ENCODE results near the gene PRKCI. TPM values are rescaled to one million over a fixed set of nuclear protein-coding genes. Genes with fewer than 3 reads are reported as not detected.

The PRKCI gene
- total and polyA plus RNA-seq, 9 of the 15 experiments (the other 6 are each of a cell fraction or from before 2014, with no cell fraction given), result 10.5 to 43.2 (median 31.4) TPM

- TF ChIP-seq, protein P1, sequence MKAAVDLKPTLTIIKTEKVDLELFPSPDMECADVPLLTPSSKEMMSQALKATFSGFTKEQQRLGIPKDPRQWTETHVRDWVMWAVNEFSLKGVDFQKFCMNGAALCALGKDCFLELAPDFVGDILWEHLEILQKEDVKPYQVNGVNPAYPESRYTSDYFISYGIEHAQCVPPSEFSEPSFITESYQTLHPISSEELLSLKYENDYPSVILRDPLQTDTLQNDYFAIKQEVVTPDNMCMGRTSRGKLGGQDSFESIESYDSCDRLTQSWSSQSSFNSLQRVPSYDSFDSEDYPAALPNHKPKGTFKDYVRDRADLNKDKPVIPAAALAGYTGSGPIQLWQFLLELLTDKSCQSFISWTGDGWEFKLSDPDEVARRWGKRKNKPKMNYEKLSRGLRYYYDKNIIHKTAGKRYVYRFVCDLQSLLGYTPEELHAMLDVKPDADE (conservative IDR thresholded peaks at IDR 0.05; ENCODE audit: control insufficient read depth, low read depth, low read length), result no peak
- TF ChIP-seq ELK3 (CRISPR knock-in tag; IDR thresholded peaks at IDR 0.05), result no peak
- TF ChIP-seq MCM7 (IDR thresholded peaks at IDR 0.05), result no peak
- TF ChIP-seq GTF2F1 (IDR thresholded peaks at IDR 0.05; ENCODE audit: low read depth, low read length), result no peak
- TF ChIP-seq RAD51 (IDR thresholded peaks at IDR 0.05; ENCODE audit: borderline replicate concordance, low read depth), result no peak
Measured at GRCh38 chr3:170228093-170228766, 6.0 kb downstream of the PRKCI start (continued).

DNA sequence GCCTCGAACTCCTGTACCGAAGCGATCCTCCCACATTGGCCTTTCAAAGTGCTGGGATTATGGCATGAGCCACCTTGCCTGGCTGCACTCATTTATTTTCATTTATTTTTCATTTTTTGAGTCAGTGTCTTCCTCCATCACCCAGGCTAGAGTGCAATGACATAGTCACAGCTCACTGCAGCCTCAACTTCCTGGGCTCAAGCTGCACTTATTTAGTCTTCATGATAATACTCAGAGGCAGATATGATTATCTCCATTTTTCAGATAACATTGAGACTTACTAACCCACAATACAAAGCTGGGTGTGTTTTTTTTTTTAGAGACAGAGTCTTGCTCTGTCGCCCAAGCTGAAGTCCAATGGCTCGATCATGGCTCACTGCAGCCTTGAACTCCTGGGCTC, 10.0 kb downstream of the PRKCI start:
- no peaks in the 10 kb centered on the region for H3K27me3 ChIP-seq (ENCODE audit: control insufficient read depth in 2 of 2, insufficient read depth in 2 of 2, low read length in 2 of 2)
- intact Hi-C loops (cut with micrococcal nuclease), result no loop called here
- H4K20me1 ChIP-seq (replicated peaks; ENCODE audit: control insufficient read depth, insufficient read depth, low read length), result no peaks in the 10 kb centered on the region
- no peak overlapping the region for H3K9ac ChIP-seq (ENCODE audit: insufficient read depth in 1 of 2, low read depth in 2 of 2, low read length in 2 of 2)
- no peaks in the 10 kb centered on the region for H3K4me1 ChIP-seq (replicated peaks in 1 of 2; ENCODE audit: control insufficient read depth in 2 of 2, insufficient read depth in 2 of 2, low read length in 2 of 2)
- FAIRE-seq (no peak), ATAC-seq (no peak), DNase-seq (ENCODE audit: extremely low read depth in 1 of 4, low spot score in 3 of 4) (no peak)
- CTCF ChIA-PET (ENCODE audit: low intra/inter-chr PET ratio), result no interaction called here
- no peak overlapping the region for H3K4me2 ChIP-seq (ENCODE audit: insufficient read depth, low read length)
- no peaks in the 10 kb centered on the region for H3K9me1 ChIP-seq (ENCODE audit: control insufficient read depth, insufficient read depth, low read length)
- POLR2A ChIA-PET, result interaction anchor here (1.3 kb wide), 1 partner anchor 9 kb away, joined by 4 read pairs; the partner anchor contains the start of gene PRKCI
- WGBS (ENCODE audit: insufficient coverage, low coverage, missing lambda C conversion rate), result 95% methylated on average over 5 of the region's 5 CpGs
- peaks cover 44% of the 10 kb centered on the region for H3K79me2 ChIP-seq (ENCODE audit: control insufficient read depth, insufficient read depth, low read length)
- H3K27ac ChIP-seq (ENCODE audit: extremely low read depth, low read depth, low read length), result no peak overlapping the region
- in situ Hi-C loops (cut with MboI), result no loop called here
- no TSS peak for BruUV-seq (replicated peaks)
- no peaks in the 10 kb centered on the region for H3K9me3 ChIP-seq (replicated peaks; ENCODE audit: control insufficient read depth, insufficient read depth, low read depth, low read length)
- H2AFZ ChIP-seq (ENCODE audit: low read depth, low read length), result no peak overlapping the region
- H3K4me3 ChIP-seq, result no peak overlapping the region
- peaks cover 16% of the 10 kb centered on the region; the same call in 2 of the 3 replicates for H3K36me3 ChIP-seq (ENCODE audit: control insufficient read depth, insufficient read depth, low read length)
- TF ChIP-seq ELK1 (CRISPR knock-in tag; IDR thresholded peaks at IDR 0.05) (no peak), ZNF121 (CRISPR knock-in tag; conservative IDR thresholded peaks at IDR 0.05) (no peak), TEAD2 (tag; IDR thresholded peaks at IDR 0.05) (no peak), MTA1 (IDR thresholded peaks at IDR 0.05; ENCODE audit: borderline replicate concordance) (no peak), NFIC (IDR thresholded peaks at IDR 0.05) (no peak), RBM34 (IDR thresholded peaks at IDR 0.05; ENCODE audit: borderline replicate concordance, insufficient read depth, low read length) (no peak), ZNF282 (CRISPR knock-in tag; IDR thresholded peaks at IDR 0.05) (no peak), IRF2 (CRISPR knock-in tag; IDR thresholded peaks at IDR 0.05) (no peak), POU5F1 (IDR thresholded peaks at IDR 0.05; ENCODE audit: borderline replicate concordance, low read depth, low read length, partially characterized antibody) (no peak), FUS (optimal IDR thresholded peaks at IDR 0.05; ENCODE audit: low read depth, low read length) (no peak), ZC3H8 (IDR thresholded peaks at IDR 0.05) (no peak)
- TF ChIP-seq, protein P2, sequence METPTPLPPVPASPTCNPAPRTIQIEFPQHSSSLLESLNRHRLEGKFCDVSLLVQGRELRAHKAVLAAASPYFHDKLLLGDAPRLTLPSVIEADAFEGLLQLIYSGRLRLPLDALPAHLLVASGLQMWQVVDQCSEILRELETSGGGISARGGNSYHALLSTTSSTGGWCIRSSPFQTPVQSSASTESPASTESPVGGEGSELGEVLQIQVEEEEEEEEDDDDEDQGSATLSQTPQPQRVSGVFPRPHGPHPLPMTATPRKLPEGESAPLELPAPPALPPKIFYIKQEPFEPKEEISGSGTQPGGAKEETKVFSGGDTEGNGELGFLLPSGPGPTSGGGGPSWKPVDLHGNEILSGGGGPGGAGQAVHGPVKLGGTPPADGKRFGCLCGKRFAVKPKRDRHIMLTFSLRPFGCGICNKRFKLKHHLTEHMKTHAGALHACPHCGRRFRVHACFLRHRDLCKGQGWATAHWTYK (CRISPR knock-in tag; IDR thresholded peaks at IDR 0.05), result no peak

Measured in K562 (cell line).